Heart left ventricle (tissue), 16 donors: Measurements from ENCODE around the gene GLRA1. TPM values are rescaled to one million over a fixed set of nuclear protein-coding genes. Genes with fewer than 3 reads are reported as not detected.

Experiments
- ATAC-seq, 4 donors: fragments of 200-7000 bp; cut with Tn5 transposase; one replicate each; pipeline ENCODE4 v1.9.1; 2020 to 2022; ENCODE audit warnings: moderate library complexity in 4 of 4, mild to moderate bottlenecking in 3 of 4, moderate number of reproducible peaks in 1 of 4
- DNase-seq, 5 donors: peaks; one replicate each; pipeline ENCODE4 v3.0.0-alpha.2; 2020
- H3K27ac ChIP-seq, 12 donors: fragments of 200-600 bp; sonication (generic) in 4 of 12; one replicate each; pipeline versions ENCODE4 v1.5.0 to v1.8.0; 2016 to 2022; ENCODE audit warnings: mild to moderate bottlenecking in 2 of 12
- H3K27me3 ChIP-seq, 9 donors: fragments of 200-600 bp; sonication (generic) in 2 of 9; one replicate each; pipeline versions ENCODE4 v1.5.1 to v1.8.0; 2016 to 2022; ENCODE audit warnings: mild to moderate bottlenecking in 3 of 9
- H3K36me3 ChIP-seq, 9 donors: fragments of 200-600 bp; sonication (generic) in 2 of 9; one replicate each; pipeline versions ENCODE4 v1.5.0 to v1.8.0; 2018 to 2022; ENCODE audit warnings: mild to moderate bottlenecking in 2 of 9
- H3K4me1 ChIP-seq, 12 donors: fragments of 200-600 bp; sonication (generic) in 4 of 12; one replicate each; pipeline versions ENCODE4 v1.5.0 to v1.8.0; 2016 to 2022; ENCODE audit warnings: mild to moderate bottlenecking in 3 of 12
- H3K4me3 ChIP-seq, 12 donors: fragments of 200-600 bp; sonication (generic) in 4 of 12; one replicate each; pipeline versions ENCODE4 v1.5.0 to v1.8.0; 2017 to 2022; ENCODE audit warnings: mild to moderate bottlenecking in 9 of 12, moderate library complexity in 4 of 12
- H3K9me3 ChIP-seq, 12 donors: fragments of 200-600 bp; sonication (generic) in 4 of 12; one replicate each; pipeline versions ENCODE4 v1.5.0 to v1.8.0; 2016 to 2022; ENCODE audit warnings: mild to moderate bottlenecking in 1 of 12
- POLR2A ChIP-seq, 2 donors: fragments of 450-650 bp; IDR thresholded peaks; one replicate each; pipeline ENCODE4 v1.6.1; 2017; ENCODE audit warnings: antibody characterized with exemption in 2 of 2, mild to moderate bottlenecking in 2 of 2, moderate library complexity in 2 of 2
- WGBS, 4 donors: extraction: QIAGEN DNeasy Blood & Tissue Kit in 2 of 4; methylation state at CpG; one replicate each; pipeline versions ENCODE4 v1.1.5 to v1.1.7; 2013 to 2018; 5-methylcytosine and 5-hydroxymethylcytosine counted together
- intact Hi-C, 10 donors: fragments of 100-400 bp; cut with DNase I; formaldehyde crosslinking; loops; one replicate each; pipeline versions ENCODE4 v1.11.1 to v1.14.2; 2022
- polyA plus RNA-seq, 2 donors: library from polyadenylated mRNA; stranded (reverse); fragments of 200-250 nt; gene quantifications; one replicate each; pipeline ENCODE4 v1.2.3, GENCODE V29; 2013
- total RNA-seq, 9 donors: library from RNA; depleted of rRNA in 2 of 9; stranded (reverse); fragments of >200 nt in 2 of 9; fragmentation: NEBNext Ultra II Directional in 3 of 9; extraction: Animal tissue kit (Norgen Biotek cat#: 25700) in 3 of 9; gene quantifications; one replicate each; pipeline versions ENCODE4 v1.1.0 to v1.2.4, GENCODE V29; 2016 to 2023
- TF ChIP-seq, protein P1 (sequence below), 12 donors: fragments of 200-600 bp; sonication (generic) in 4 of 12; IDR thresholded peaks; one replicate each; pipeline versions ENCODE4 v1.5.0 to v1.8.0; 2018 to 2022; ENCODE audit warnings: antibody characterized with exemption in 12 of 12, mild to moderate bottlenecking in 5 of 12
- donor health status: ischemic (EF 13 %, LVEDD 7.1; RV severe dilation, severe dysfunction).
- donor health status: healthy with polysubstance abuse.
- donor health status: DM: no; HTN: yes; CAD: no.
- donor health status: DM: no; HTN: no; CAD: no.
- donor health status: ischemic (EF 25% LVEDD 6.9; RV normal size, moderate dysfunction).
- donor health status: ischemic (EF 25% LVEDD 5.7; RV mildly dilated, moderate dysfunction).
- donor health status: healthy.
- donor health status: DM: yes; HTN: yes; CAD: no.
- donor health status: ischemic (EF 35%, LVEDD 5.7; RV mildly dilated, moderate dysfunction).
- donor health status: nonischemic (EF 11% LVEDD 7.7; RV severe dilation, severe dysfunction).
- donor health status: DM: yes; HTN: yes; CAD: no.
- donor health status: PGD.
- donor health status: ischemic (EF 29% LVEDD 5.4; RV normal size, mild dysfunction).
- donor health status: nonischemic (EF 23%, LVEDD 6.1; RV moderate dilation, normal function).

Gene GLRA1
- total and polyA plus RNA-seq, 11 donors, result not detected

DNA sequence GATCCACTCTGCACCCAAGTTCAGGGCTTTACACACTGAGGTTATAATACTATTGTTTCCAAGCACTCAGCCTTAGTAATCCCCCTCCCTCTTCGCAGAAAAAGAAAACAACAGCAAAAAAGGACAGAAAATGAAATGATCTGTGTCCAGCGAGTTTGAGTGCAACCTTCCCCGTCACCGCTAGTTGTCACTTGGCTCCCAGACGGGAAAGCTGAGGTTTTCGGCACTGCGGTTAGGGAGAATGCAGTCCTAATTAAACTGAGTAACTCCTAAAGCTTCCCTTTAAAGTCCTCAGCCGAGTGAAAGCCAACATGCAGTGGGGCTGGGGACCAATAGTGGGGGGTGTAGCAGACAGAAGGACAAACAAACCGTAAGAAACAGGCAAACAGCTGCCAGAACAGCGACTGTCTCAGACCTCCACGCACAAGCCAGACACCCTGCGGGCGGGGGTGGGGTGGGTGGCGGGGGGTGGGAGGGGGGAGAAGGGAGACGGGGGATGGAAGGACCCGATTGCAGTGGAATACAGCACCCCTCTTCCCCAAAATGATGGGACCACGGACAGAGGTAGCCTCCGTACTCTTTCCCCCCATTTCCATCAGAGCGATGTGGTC, 680 bp downstream of the GLRA1 start:
- Histone ChIP-seq H3K4me1 (no peaks in the 10 kb centered on the region), H3K27me3 (peaks cover 0 to 24% (median 9%) of the 10 kb centered on the region in 9 donors), H3K27ac (no peak overlapping the region), H3K36me3 (no peaks in the 10 kb centered on the region), H3K9me3 (no peaks in the 10 kb centered on the region), H3K4me3 (no peak overlapping the region)
- TF ChIP-seq POLR2A (IDR thresholded peaks at IDR 0.05), result no peak
- TF ChIP-seq, protein P1, sequence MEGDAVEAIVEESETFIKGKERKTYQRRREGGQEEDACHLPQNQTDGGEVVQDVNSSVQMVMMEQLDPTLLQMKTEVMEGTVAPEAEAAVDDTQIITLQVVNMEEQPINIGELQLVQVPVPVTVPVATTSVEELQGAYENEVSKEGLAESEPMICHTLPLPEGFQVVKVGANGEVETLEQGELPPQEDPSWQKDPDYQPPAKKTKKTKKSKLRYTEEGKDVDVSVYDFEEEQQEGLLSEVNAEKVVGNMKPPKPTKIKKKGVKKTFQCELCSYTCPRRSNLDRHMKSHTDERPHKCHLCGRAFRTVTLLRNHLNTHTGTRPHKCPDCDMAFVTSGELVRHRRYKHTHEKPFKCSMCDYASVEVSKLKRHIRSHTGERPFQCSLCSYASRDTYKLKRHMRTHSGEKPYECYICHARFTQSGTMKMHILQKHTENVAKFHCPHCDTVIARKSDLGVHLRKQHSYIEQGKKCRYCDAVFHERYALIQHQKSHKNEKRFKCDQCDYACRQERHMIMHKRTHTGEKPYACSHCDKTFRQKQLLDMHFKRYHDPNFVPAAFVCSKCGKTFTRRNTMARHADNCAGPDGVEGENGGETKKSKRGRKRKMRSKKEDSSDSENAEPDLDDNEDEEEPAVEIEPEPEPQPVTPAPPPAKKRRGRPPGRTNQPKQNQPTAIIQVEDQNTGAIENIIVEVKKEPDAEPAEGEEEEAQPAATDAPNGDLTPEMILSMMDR (IDR thresholded peaks at IDR 0.05), result no peak
- ATAC-seq, result no peak
- intact Hi-C loops, result no loop called here
- DNase-seq, result no peak
- WGBS, 4 donors, result 9 to 12% (median 11%) methylated on average over 19 of the region's 19 CpGs

DNA sequence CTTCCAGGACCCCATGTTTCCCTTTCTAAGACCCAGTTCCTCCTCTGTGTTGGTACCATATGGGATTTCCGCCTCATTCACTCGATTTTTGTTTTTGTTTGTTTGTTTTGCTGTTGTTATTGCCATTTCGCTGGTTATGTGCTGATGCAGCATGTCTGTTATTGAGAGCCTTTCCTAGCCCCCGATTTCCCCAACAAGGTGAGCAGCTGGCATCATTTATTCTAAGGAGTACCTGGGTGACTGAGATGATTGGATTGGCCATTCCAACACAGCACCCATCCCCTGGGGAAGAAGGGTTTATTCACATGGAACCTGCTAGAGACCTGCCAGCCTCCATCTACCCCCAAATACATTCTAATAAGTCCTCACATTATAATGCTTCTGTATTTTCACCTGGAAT, 2.7 kb downstream of the GLRA1 start:
- Histone ChIP-seq H3K27ac (no peak overlapping the region), H3K36me3 (no peaks in the 10 kb centered on the region), H3K9me3 (no peaks in the 10 kb centered on the region), H3K27me3 (peaks cover 0 to 23% (median 9%) of the 10 kb centered on the region in 9 donors), H3K4me1 (no peaks in the 10 kb centered on the region), H3K4me3 (no peak overlapping the region)
- no peak for DNase-seq
- intact Hi-C loops, result no loop called here
- no peak for TF ChIP-seq POLR2A (IDR thresholded peaks at IDR 0.05)
- TF ChIP-seq, protein P1 (IDR thresholded peaks at IDR 0.05), result no peak
- 66 to 79% (median 74%) methylated on average over 4 of the region's 4 CpGs for WGBS, 4 donors
- no peak for ATAC-seq

DNA sequence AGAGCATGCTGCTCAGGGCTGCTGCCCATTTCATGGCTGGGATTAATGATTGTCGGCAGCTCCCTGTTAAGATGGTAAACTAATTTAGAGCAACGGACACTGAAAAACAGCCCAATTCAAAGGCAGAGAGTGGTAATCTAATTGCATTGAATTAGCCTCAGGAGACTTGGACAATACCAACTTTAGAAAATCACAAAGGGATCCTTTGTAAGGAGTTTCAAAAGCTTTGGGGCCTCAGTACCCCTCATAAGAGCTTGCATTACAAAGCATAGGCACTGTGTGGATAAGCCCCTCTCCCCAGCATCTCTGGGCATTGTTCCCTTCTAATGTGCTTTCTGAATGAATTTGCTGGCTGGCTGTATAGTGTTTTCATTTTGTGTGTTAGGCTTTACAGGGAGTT, 6.7 kb downstream of the GLRA1 start:
- WGBS, 4 donors, result 75 to 85% (median 76%) methylated on average over 2 of the region's 2 CpGs
- Histone ChIP-seq H3K9me3 (no peaks in the 10 kb centered on the region), H3K4me1 (peaks cover 0 to 3% (median 0%) of the 10 kb centered on the region in 12 donors), H3K36me3 (no peaks in the 10 kb centered on the region), H3K27me3 (peaks cover 0 to 5% (median 0%) of the 10 kb centered on the region in 9 donors), H3K4me3 (no peak overlapping the region), H3K27ac (no peak overlapping the region)
- no peak for TF ChIP-seq POLR2A (IDR thresholded peaks at IDR 0.05)
- TF ChIP-seq, protein P1 (IDR thresholded peaks at IDR 0.05), result no peak
- DNase-seq (no peak), ATAC-seq (no peak)
- intact Hi-C loops, result no loop called here

DNA sequence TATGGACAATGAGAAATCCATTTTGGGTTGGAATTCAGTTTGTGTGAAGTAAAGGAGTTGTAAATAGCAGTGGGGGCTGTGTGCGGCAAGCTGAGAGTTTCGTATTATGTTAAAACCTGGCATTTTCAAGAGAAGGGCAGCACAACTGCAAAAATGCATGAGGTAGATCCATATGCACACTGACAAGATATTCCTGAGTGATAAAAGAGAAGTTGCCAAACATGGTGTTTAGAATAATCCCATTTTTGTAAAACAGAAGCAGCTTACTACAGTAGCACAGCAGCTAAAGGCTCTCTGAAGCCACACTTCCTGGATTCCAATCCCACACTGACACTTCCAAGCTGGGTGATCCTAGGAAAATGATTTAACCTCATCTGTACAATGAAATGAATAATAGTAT, 11.2 kb downstream of the GLRA1 start:
- intact Hi-C loops, result no loop called here
- 91 to 97% (median 95%) methylated on average over 2 of the region's 2 CpGs for WGBS, 4 donors

More for the DNA sequence above, 11.2 kb downstream of the GLRA1 start:
- no peaks in the 10 kb centered on the region for H3K36me3 ChIP-seq
- H3K27ac ChIP-seq, result no peak overlapping the region
- peaks cover 0 to 11% (median 0%) of the 10 kb centered on the region in 12 donors for H3K4me1 ChIP-seq
- ATAC-seq (no peak), DNase-seq (no peak)
- TF ChIP-seq, protein P1 (IDR thresholded peaks at IDR 0.05), result no peak
- no peak for TF ChIP-seq POLR2A (IDR thresholded peaks at IDR 0.05)
- no peak overlapping the region for H3K4me3 ChIP-seq
- H3K9me3 ChIP-seq, result no peaks in the 10 kb centered on the region
- no peaks in the 10 kb centered on the region for H3K27me3 ChIP-seq
